Endothelial cell of umbilical vein (primary cell): ENCODE results near the gene FRY.

Experiments used
- CTCF ChIP-seq, 2 donors: IDR thresholded peaks; 1 replicate in 1 of 2; 2 replicates in 1 of 2; pipeline ENCODE4 v1.5.1; 2011; ENCODE audit warnings: low read length in 2 of 2, mild to moderate bottlenecking in 2 of 2, moderate library complexity in 2 of 2, control low read depth in 1 of 2, inconsistent platforms in 1 of 2, low read depth in 1 of 2; ENCODE audit not compliant: insufficient read depth in 1 of 2; ENCODE audit errors: extremely low read depth in 1 of 2
- EZH2 ChIP-seq: IDR thresholded peaks from 2 replicates; pipeline ENCODE4 v1.6.1; 2012; ENCODE audit warnings: borderline replicate concordance, low read depth, mild to moderate bottlenecking, moderate library complexity, low read length, inconsistent platforms; ENCODE audit not compliant: severe bottlenecking
- GATA2 ChIP-seq: IDR thresholded peaks from 2 replicates; pipeline ENCODE4 v1.7.0; 2011; ENCODE audit warnings: low read depth, mild to moderate bottlenecking, moderate library complexity, mixed read lengths, low read length; ENCODE audit not compliant: insufficient read length, insufficient read depth
- POLR2A ChIP-seq: IDR thresholded peaks from 2 replicates; pipeline ENCODE4 v1.6.1; 2012; ENCODE audit warnings: low read depth, mild to moderate bottlenecking, control low read depth, low read length
- POLR2AphosphoS5 ChIP-seq: IDR thresholded peaks from 2 replicates; pipeline ENCODE4 v1.6.1; 2012; ENCODE audit warnings: low read depth, mild to moderate bottlenecking, control low read depth, low read length, moderate library complexity; ENCODE audit not compliant: insufficient read depth

- TF ChIP-seq POLR2A (no peak), CTCF (IDR thresholded peaks at IDR 0.05; ENCODE audit: extremely low read depth in 1 of 2, insufficient read depth in 1 of 2, low read depth in 1 of 2, low read length in 2 of 2) (no peak), POLR2AphosphoS5 (no peak), GATA2 (no peak), EZH2 (no peak)
Measured at GRCh38 chr13:32063619-32064233, 32.2 kb downstream of the FRY start.
